Measurements from ENCODE around the gene LSMEM2. TPM values are rescaled to one million over a fixed set of nuclear protein-coding genes. Genes with fewer than 3 reads are reported as not detected.

The LSMEM2 gene
- total RNA-seq, 6 donors from 2014 or later = 0.14 to 0.59 TPM; not detected in 4

DNA sequence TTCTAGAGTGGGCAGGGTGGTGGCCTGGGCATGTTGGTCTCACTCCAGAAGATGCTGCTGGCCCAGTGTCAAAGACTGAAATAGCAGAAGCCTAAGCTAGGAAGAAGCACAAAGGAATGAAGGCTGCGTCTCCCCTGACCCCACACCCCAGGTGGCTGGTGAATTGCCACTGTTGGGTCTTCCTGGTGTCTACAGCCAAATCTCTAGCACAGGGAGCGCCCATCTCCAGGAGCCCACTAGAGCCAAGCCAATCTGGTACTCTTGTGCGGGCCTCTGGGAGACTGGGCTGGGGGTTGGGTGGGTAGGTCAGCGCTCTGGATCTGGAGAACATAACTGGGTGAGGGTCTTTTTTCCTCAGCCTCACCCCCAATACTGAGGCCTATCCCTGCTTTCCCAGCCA is 48.2 kb downstream of the LSMEM2 start:
- no peak for TF ChIP-seq EP300 (IDR thresholded peaks at IDR 0.05)
- TF ChIP-seq, protein P1, sequence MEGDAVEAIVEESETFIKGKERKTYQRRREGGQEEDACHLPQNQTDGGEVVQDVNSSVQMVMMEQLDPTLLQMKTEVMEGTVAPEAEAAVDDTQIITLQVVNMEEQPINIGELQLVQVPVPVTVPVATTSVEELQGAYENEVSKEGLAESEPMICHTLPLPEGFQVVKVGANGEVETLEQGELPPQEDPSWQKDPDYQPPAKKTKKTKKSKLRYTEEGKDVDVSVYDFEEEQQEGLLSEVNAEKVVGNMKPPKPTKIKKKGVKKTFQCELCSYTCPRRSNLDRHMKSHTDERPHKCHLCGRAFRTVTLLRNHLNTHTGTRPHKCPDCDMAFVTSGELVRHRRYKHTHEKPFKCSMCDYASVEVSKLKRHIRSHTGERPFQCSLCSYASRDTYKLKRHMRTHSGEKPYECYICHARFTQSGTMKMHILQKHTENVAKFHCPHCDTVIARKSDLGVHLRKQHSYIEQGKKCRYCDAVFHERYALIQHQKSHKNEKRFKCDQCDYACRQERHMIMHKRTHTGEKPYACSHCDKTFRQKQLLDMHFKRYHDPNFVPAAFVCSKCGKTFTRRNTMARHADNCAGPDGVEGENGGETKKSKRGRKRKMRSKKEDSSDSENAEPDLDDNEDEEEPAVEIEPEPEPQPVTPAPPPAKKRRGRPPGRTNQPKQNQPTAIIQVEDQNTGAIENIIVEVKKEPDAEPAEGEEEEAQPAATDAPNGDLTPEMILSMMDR (IDR thresholded peaks at IDR 0.05) = no peak
- no peak for TF ChIP-seq POLR2A (IDR thresholded peaks at IDR 0.05)
- no peak for TF ChIP-seq POLR2AphosphoS5 (IDR thresholded peaks at IDR 0.05)
- Histone ChIP-seq H3K4me1 (peaks cover 38 to 66% (median 53%) of the 10 kb centered on the region in 4 donors), H3K9me3 (no peaks in the 10 kb centered on the region), H3K27me3 (no peaks in the 10 kb centered on the region), H3K4me3 (peak overlapping the region; percentile 56 to 86 (median 70)), H3K27ac (peak overlapping the region; percentile 77 to 87 (median 86)), H3K36me3 (peaks cover 24 to 47% (median 42%) of the 10 kb centered on the region in 4 donors)
- 53 to 75% methylated on average over 2 to 4 of the region's 4 CpGs for WGBS, 2 donors
- ATAC-seq (ENCODE audit: low FRiP score in 2 of 2) (no peak), DNase-seq (no peak)

DNA sequence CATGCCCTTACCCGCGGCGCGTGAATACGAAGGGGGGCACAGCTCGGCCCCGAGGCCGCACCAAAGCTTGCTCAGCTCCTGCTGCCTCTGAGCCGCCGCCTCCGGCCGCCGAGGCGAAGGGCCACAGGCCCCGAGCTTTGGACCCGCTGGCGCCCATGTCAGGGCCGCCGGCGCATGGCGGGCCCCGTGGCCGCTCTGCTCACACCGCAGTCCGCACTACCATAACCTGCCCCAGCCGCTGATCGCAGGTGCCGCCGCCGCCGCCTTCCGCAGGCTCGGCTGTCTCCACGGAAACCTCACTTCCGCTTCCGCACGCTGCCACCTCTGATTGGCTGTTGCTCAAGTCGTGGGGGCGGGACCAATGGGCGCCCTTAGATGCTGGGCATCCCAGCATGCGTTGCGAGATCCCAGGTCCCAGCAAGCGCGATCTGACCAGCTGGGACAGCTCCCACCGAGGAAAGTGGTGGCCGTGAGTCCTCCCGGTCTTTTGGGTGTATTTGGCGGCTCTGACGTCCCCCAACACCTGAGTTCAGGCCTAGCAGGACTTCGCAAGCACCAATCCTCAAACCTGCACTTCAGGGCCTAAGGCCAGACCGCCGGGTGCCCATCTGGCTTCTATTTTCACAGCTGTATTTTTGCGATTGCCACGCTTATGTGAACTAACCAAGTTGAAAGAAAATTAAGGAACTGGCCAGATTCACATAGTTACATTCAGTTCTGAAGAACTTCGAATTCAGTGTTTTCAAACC is 49.2 kb downstream of the LSMEM2 start, which contains the start of gene TUSC2:
TSS of gene TUSC2 (minus strand) at position 281 of the 749 bp plus-strand sequence. CDS start at position 157, 124 bp downstream.
- Histone ChIP-seq H3K9me3 (no peaks in the 10 kb centered on the region), H3K27me3 (no peaks in the 10 kb centered on the region), H3K4me3 (peak within 1 kb of the TSS; percentile 56 to 86 (median 70)), H3K4me1 (peaks cover 37 to 65% (median 46%) of the 10 kb centered on the region in 4 donors), H3K36me3 (peaks cover 24 to 51% (median 45%) of the 10 kb centered on the region in 4 donors), H3K27ac (peak within 1 kb of the TSS; percentile 77 to 87 (median 86))
- DNase-seq (peak; percentile 95 to 99), ATAC-seq (ENCODE audit: low FRiP score in 2 of 2) (peak; percentile 92 to 96)
- TF ChIP-seq POLR2AphosphoS5 (IDR thresholded peaks at IDR 0.05) (peak; percentile 91 to 96), POLR2A (IDR thresholded peaks at IDR 0.05) (peak in 3 of 4 donors; percentile 22 to 86 (median 67)), EP300 (IDR thresholded peaks at IDR 0.05) (no peak)
- TF ChIP-seq, protein P1 (IDR thresholded peaks at IDR 0.05) = peak in 2 of 6 experiments; percentile 31 to 38
- 6 to 11% methylated on average over 11 to 20 of the region's 55 CpGs for WGBS, 2 donors

DNA sequence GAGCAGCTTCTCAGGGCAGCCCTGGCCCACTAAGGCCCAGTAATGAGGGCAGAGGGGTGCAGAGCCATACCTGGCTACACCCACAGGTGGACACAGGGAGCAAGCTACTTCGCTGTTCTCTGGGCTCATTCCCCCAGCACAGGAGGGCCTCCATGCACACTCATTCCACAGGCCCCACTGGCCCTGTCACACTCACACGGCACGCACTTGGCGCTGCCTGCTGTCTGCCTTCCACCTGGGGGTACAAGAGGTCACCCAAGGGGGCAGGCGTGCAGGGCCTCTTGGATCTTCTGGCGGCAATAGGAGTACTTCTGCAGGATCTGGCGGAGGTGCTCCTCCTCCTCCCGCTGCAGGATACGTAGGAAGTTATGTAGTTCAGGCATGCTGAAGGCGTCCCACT is 51.4 kb downstream of the LSMEM2 start:
- ATAC-seq (ENCODE audit: low FRiP score in 2 of 2) = no peak
- DNase-seq = no peak
- 90% methylated on average over 10 of the region's 10 CpGs; no CpG with 5 or more reads in 1 of the 2 donors for WGBS, 2 donors
- TF ChIP-seq POLR2A (IDR thresholded peaks at IDR 0.05) = no peak
- TF ChIP-seq EP300 (IDR thresholded peaks at IDR 0.05) = no peak
- TF ChIP-seq POLR2AphosphoS5 (IDR thresholded peaks at IDR 0.05) = no peak
- TF ChIP-seq, protein P1 (IDR thresholded peaks at IDR 0.05) = no peak
- Histone ChIP-seq H3K4me1 (peaks cover 40 to 66% (median 45%) of the 10 kb centered on the region in 4 donors), H3K4me3 (no peak overlapping the region), H3K27ac (no peak overlapping the region), H3K36me3 (peaks cover 24 to 50% (median 42%) of the 10 kb centered on the region in 4 donors), H3K27me3 (no peaks in the 10 kb centered on the region), H3K9me3 (no peaks in the 10 kb centered on the region)

DNA sequence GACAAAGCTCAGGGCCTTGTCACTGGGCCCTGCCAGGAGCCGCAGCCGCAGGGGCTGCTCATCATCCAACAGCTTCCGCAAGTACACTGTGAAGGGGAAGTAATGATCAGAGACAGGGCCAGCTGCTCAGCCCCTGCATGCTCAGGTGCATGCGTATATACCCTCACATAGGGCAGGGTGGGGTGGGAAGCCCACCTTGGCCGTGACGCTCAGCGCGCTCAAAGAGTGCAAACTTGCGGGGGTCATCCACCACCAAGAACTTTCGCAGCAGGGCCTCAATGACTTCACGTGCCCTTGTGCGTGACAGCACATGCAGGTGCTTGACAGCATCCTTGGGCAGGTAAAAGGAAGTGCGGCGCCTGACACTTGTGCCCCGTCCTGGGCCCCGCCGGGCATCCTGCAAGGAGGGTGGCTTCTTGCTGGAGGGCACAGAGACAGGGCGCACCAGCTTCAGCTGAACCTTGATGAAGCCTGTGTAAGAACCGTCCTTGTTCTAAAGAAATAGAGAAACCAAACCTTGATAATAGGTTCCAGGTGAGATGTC is 52.5 kb downstream of the LSMEM2 start:
- Histone ChIP-seq H3K4me3 (no peak overlapping the region), H3K27me3 (no peaks in the 10 kb centered on the region), H3K27ac (no peak overlapping the region), H3K9me3 (no peaks in the 10 kb centered on the region), H3K4me1 (peaks cover 45 to 68% (median 49%) of the 10 kb centered on the region in 4 donors), H3K36me3 (peaks cover 24 to 39% (median 33%) of the 10 kb centered on the region in 4 donors)
- ATAC-seq (ENCODE audit: low FRiP score in 2 of 2) = no peak
- 95 to 96% methylated on average over 19 of the region's 19 CpGs for WGBS, 2 donors
- peak in 1 of 2 donors; percentile 76 for DNase-seq
- TF ChIP-seq EP300 (IDR thresholded peaks at IDR 0.05) (no peak), POLR2A (IDR thresholded peaks at IDR 0.05) (no peak), POLR2AphosphoS5 (IDR thresholded peaks at IDR 0.05) (no peak)
- TF ChIP-seq, protein P1 (IDR thresholded peaks at IDR 0.05) = no peak
